ENCODE measurements around the gene ZXDC. TPM values are rescaled to one million over a fixed set of nuclear protein-coding genes. Genes with fewer than 3 reads are reported as not detected.

ZXDC gene
- total RNA-seq, 1 experiment from 2014 or later: 37.2 TPM

DNA sequence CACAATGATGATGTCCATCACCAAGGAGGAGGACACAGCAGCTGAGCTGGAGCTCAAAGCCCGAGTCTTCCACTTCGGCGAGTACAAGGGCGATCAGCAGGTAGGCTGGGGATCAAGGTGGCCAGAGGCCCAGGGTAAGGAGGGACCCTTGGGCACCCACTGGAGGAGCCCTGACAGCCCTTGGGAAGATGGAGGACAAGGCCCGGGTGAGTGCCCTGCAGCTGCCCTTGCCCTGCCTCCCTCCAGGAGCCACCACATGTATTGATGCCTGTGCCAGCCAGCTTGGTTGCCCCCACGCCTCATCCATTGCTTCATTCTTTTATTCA, 42.6 kb downstream of the ZXDC start:
- peaks cover 5% of the 10 kb centered on the region for H3K4me1 Mint-ChIP-seq (ENCODE audit: insufficient read depth, unreplicated experiment)
- BruUV-seq (replicated peaks): no TSS peak
- H3K4me3 Mint-ChIP-seq (ENCODE audit: unreplicated experiment): no peak overlapping the region
- TF ChIP-seq, protein P1, sequence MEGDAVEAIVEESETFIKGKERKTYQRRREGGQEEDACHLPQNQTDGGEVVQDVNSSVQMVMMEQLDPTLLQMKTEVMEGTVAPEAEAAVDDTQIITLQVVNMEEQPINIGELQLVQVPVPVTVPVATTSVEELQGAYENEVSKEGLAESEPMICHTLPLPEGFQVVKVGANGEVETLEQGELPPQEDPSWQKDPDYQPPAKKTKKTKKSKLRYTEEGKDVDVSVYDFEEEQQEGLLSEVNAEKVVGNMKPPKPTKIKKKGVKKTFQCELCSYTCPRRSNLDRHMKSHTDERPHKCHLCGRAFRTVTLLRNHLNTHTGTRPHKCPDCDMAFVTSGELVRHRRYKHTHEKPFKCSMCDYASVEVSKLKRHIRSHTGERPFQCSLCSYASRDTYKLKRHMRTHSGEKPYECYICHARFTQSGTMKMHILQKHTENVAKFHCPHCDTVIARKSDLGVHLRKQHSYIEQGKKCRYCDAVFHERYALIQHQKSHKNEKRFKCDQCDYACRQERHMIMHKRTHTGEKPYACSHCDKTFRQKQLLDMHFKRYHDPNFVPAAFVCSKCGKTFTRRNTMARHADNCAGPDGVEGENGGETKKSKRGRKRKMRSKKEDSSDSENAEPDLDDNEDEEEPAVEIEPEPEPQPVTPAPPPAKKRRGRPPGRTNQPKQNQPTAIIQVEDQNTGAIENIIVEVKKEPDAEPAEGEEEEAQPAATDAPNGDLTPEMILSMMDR (IDR thresholded peaks at IDR 0.05; ENCODE audit: unreplicated experiment): no peak
- no peak for DNase-seq (ENCODE audit: unreplicated experiment)
- H3K27me3 Mint-ChIP-seq (ENCODE audit: insufficient read depth, unreplicated experiment): no peaks in the 10 kb centered on the region
- intact Hi-C loops (cut with micrococcal nuclease): no loop called here
- no peak overlapping the region for H3K27ac Mint-ChIP-seq (ENCODE audit: low read depth, unreplicated experiment)
- POLR2A ChIA-PET: interaction anchor here (2.3 kb wide), 1 partner anchor 15 kb away, joined by 4 read pairs; no protein-coding TSS in a partner anchor
- peaks cover 16% of the 10 kb centered on the region for H3K36me3 Mint-ChIP-seq (ENCODE audit: insufficient read depth, unreplicated experiment)
- no peaks in the 10 kb centered on the region for H3K9me3 Mint-ChIP-seq (ENCODE audit: unreplicated experiment)
- CTCF ChIA-PET: interaction anchor here (0.6 to 1.5 kb wide), 2 partner anchors 299 kb away, joined by 4 to 6 read pairs; no protein-coding TSS in a partner anchor

GRCh38 chr3:126432361-126433104, 43.2 kb downstream of the ZXDC start:
- Mint-ChIP-seq H3K9me3 (ENCODE audit: unreplicated experiment) (no peaks in the 10 kb centered on the region), H3K4me1 (ENCODE audit: insufficient read depth, unreplicated experiment) (peaks cover 5% of the 10 kb centered on the region), H3K36me3 (ENCODE audit: insufficient read depth, unreplicated experiment) (peaks cover 12% of the 10 kb centered on the region), H3K27me3 (ENCODE audit: insufficient read depth, unreplicated experiment) (no peaks in the 10 kb centered on the region), H3K27ac (ENCODE audit: low read depth, unreplicated experiment) (no peak overlapping the region), H3K4me3 (ENCODE audit: unreplicated experiment) (no peak overlapping the region)
- intact Hi-C loops (cut with micrococcal nuclease): no loop called here
- ChIA-PET POLR2A (interaction anchor here (2.3 kb wide), 1 partner anchor 15 kb away, joined by 4 read pairs; no protein-coding TSS in a partner anchor), CTCF (interaction anchor here (0.5 to 0.6 kb wide), 2 partner anchors 299 to 432 kb away, joined by 3 to 4 read pairs; no protein-coding TSS in a partner anchor)
- no TSS peak for BruUV-seq (replicated peaks)
- no peak for DNase-seq (ENCODE audit: unreplicated experiment)
- TF ChIP-seq, protein P1 (IDR thresholded peaks at IDR 0.05; ENCODE audit: unreplicated experiment): no peak

DNA sequence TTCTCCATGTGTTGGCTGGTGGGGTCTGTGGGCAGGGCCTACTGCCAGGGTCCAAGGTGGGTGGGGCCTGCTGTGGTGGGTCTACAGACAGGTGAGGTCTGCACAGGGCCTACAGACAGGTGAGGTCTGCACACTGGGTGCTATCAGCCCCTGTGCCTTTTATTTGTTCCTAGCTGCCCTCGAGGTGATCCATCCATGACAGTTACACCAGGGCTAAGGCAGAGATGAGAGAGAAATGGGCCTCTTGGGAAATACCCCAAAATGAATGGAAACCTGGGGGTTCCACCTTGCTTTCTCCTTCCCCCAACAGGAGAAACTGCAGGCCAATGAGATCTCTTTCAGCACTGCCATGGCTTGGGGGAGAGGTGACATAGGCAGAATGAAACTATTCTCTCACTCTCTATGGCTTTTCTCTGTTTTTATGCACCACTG, 44.6 kb downstream of the ZXDC start:
- intact Hi-C loops (cut with micrococcal nuclease): no loop called here
- CTCF ChIA-PET: interaction anchor here (0.6 kb wide), 1 partner anchor 415 kb away, joined by 4 read pairs; no protein-coding TSS in a partner anchor
- no peaks in the 10 kb centered on the region for H3K27me3 Mint-ChIP-seq (ENCODE audit: insufficient read depth, unreplicated experiment)

DNA sequence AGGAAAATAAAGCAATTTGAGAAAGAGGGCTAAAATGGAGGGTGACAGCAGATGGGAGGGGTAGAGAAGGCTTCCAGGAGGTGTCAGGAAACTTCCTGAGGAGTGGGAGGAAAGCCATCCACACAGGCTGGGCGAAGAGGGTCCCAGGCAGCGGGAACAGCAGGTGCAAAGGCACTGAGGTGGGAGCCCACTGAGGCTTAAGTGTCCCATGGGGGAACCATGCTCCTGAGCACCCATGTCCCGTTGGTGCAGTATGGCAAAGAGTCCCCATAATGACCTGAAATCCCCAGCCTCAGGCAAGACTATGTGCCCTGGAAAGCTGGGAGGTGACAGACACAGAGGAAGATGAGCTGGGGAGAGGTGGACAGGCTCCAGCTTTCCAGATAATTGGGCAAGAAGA, 50.9 kb downstream of the ZXDC start:
- Mint-ChIP-seq H3K27me3 (ENCODE audit: insufficient read depth, unreplicated experiment) (no peaks in the 10 kb centered on the region), H3K4me1 (ENCODE audit: insufficient read depth, unreplicated experiment) (peaks cover 7% of the 10 kb centered on the region), H3K36me3 (ENCODE audit: insufficient read depth, unreplicated experiment) (no peaks in the 10 kb centered on the region), H3K9me3 (ENCODE audit: unreplicated experiment) (peaks cover 7% of the 10 kb centered on the region), H3K4me3 (ENCODE audit: unreplicated experiment) (no peak overlapping the region), H3K27ac (ENCODE audit: low read depth, unreplicated experiment) (no peak overlapping the region)
- ChIA-PET CTCF (interaction anchor here (1.3 kb wide), 1 partner anchor 291 kb away, joined by 3 read pairs; no protein-coding TSS in a partner anchor), POLR2A (no interaction called here)
- no TSS peak for BruUV-seq (replicated peaks)
- no peak for DNase-seq (ENCODE audit: unreplicated experiment)
- intact Hi-C loops (cut with micrococcal nuclease): no loop called here
- TF ChIP-seq, protein P1 (IDR thresholded peaks at IDR 0.05; ENCODE audit: unreplicated experiment): no peak

More for the DNA sequence above, 44.6 kb downstream of the ZXDC start:
- DNase-seq (ENCODE audit: unreplicated experiment): no peak
- no TSS peak for BruUV-seq (replicated peaks)
- POLR2A ChIA-PET: no interaction called here
- TF ChIP-seq, protein P1 (IDR thresholded peaks at IDR 0.05; ENCODE audit: unreplicated experiment): no peak
- H3K4me1 Mint-ChIP-seq (ENCODE audit: insufficient read depth, unreplicated experiment): peaks cover 5% of the 10 kb centered on the region
- H3K9me3 Mint-ChIP-seq (ENCODE audit: unreplicated experiment): peaks cover under 1% of the 10 kb centered on the region
- no peaks in the 10 kb centered on the region for H3K36me3 Mint-ChIP-seq (ENCODE audit: insufficient read depth, unreplicated experiment)
- H3K4me3 Mint-ChIP-seq (ENCODE audit: unreplicated experiment): no peak overlapping the region
- H3K27ac Mint-ChIP-seq (ENCODE audit: low read depth, unreplicated experiment): no peak overlapping the region

Data from MCF 10A (cell line).